HFF-Myc (cell line): ENCODE data around the gene HSPB8.

Source experiments
- DNase-seq: peaks from one replicate; pipeline ENCODE4 v3.0.0-alpha.2; 2011; ENCODE audit warnings: low read depth; ENCODE audit errors: extremely low read depth
- H3K4me3 ChIP-seq: replicated peaks from 2 replicates; pipeline ENCODE4 v1.5.1; 2011; ENCODE audit warnings: low read depth, mild to moderate bottlenecking, control low read depth, low read length
- TF ChIP-seq, protein P1 (sequence below): IDR thresholded peaks from 2 replicates; pipeline ENCODE4 v1.5.1; 2012; ENCODE audit warnings: mild to moderate bottlenecking, low read depth, low read length, control low read depth; ENCODE audit errors: missing control alignments

The HSPB8 gene

DNA sequence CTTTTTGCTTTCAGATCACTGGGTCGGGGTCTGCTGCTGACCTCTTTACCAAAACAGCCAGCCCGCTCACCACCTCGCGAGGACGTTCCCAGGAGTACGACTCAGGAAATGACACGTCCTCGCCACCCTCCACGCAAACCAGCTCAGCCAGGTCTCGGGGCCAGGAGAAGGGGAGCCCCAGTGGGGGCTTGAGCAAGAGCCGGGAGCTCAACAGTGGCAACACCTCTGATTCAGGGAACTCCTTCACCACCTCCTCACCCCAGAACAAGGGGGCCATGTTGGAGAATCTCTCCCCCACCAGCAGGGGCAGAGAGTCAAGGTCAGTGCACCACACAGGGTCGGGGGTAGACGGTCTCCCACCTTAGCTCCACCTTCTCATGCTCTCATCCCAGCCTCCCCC lies 33.4 kb upstream of the HSPB8 start:
- TF ChIP-seq, protein P1, sequence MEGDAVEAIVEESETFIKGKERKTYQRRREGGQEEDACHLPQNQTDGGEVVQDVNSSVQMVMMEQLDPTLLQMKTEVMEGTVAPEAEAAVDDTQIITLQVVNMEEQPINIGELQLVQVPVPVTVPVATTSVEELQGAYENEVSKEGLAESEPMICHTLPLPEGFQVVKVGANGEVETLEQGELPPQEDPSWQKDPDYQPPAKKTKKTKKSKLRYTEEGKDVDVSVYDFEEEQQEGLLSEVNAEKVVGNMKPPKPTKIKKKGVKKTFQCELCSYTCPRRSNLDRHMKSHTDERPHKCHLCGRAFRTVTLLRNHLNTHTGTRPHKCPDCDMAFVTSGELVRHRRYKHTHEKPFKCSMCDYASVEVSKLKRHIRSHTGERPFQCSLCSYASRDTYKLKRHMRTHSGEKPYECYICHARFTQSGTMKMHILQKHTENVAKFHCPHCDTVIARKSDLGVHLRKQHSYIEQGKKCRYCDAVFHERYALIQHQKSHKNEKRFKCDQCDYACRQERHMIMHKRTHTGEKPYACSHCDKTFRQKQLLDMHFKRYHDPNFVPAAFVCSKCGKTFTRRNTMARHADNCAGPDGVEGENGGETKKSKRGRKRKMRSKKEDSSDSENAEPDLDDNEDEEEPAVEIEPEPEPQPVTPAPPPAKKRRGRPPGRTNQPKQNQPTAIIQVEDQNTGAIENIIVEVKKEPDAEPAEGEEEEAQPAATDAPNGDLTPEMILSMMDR: no peak
- DNase-seq: no peak

DNA sequence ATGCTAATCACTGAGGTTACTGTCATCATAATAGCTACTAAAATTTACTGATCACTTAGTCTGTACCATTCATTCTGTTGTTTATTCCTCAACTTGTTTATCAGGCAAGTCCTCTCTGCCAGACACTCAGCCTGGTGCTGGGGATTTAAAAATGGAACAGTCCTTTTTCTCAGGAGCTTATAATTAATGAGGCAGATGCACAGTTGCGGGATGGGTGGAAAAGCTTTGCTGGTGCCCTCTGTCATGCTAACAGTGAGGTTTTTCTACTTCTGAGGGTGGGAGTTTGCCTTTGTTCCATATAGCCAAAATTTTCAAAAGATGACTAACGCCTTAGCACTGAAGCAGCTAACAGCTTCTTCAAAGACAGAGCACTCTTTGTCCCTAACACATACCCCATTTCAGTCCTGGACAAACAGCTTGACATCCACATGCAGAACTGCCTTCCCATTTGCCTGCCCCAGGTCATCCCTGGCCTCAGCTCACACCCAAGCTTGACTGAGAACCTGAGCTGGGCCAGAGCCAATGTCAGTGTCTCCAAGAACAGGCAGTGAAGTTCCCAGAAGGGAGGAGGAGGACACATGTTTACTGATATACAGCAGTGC lies 30.8 kb upstream of the HSPB8 start:
- TF ChIP-seq, protein P1: no peak
- H3K4me3 ChIP-seq: no peak overlapping the region
- no peak for DNase-seq

More for the DNA sequence above, 33.4 kb upstream of the HSPB8 start:
- H3K4me3 ChIP-seq: no peak overlapping the region

DNA sequence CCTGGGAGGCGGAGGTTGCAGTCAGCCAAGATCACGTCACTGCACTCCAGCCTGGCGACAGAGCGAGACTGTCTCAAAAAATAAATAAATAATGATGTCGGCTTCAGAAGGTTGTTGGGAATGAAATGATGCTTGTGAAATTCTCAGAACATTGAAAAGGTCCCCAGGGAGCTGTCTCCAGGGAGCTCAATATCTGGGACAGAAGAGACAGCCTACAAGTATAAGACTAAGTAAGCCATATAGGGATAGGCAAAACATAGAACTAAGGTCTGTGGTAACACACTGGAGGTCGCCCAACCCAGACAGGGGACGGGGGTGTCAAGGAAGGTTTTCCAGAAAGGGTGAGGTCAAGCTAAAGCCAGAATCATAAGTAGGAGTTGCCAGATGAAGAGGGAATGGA lies 29.5 kb upstream of the HSPB8 start:
- DNase-seq: no peak
- H3K4me3 ChIP-seq: no peak overlapping the region
- TF ChIP-seq, protein P1: no peak

DNA sequence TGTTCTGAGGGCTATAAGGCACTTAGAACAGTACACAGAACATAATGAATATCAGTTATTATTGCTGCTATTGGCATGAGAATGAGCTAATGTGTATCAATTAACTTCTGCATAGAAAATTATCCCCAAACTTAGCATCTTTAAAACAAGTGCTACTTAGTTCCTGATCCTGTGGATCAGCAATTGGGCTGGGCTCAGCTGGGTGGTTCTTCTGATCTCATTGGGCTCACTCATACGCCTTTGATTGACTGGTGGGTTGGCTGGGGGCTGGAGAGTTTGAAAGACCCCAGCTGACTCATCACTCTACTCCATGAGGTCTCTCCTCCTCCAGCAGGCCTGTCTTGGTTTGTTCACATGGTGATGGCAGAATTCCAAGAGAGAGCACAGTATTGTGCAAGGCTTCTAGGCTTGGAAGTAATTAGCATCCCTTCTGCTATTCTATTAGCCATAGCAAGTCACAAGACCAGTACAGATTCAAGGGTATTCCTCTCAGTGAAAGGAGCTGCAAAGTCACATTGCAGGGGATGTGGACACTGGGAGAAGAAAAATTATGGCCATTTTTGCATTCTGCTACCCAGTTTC lies 27.2 kb upstream of the HSPB8 start:
- DNase-seq: no peak
- H3K4me3 ChIP-seq: no peak overlapping the region
- TF ChIP-seq, protein P1: no peak

DNA sequence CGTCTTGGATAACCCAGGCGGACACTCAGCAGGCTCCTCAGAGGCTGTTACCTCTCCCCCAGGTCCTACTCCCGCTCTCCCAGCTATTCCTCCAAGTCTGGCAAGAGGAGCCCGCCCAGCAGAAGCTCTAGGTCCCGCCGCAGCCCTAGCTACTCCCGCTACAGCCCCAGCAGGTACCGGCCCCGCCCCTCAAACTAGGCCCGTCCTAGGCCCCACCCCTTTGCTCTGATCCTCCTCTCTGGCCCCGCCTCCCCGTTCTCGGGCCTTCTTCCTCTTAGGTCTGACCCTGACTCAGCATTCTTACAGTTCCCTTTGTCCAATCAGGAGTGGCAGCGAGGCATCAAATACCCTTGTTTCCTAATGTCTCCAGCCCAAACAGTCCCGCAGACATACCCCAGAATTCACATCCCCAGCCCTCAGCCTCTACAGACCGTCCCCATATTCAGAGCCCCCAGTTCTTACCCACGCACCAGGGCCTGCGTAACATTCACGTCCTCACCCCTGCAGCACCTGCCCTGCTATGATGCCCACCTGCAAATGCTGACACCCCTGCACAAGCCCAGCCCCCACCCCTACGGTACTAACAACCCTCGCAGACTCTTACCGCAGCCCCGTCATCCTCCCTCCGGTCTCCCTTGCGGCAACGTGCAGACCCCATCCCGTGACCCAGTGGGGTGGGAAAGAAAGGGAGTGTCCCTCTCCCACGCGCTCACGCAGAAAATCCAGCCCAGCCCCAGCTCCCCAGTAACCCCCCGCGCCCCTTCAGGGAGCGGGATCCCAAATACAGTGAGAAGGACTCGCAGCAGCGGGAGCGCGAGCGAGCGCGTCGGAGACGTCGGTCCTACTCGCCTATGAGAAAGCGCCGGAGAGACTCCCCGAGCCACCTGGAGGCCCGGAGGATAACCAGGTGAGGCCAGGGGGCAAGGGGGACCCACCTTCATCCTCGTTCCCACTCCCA lies 25.0 kb upstream of the HSPB8 start:
- TF ChIP-seq, protein P1: no peak
- DNase-seq: no peak
- H3K4me3 ChIP-seq: no peak overlapping the region

- no peak overlapping the region for H3K4me3 ChIP-seq
- TF ChIP-seq, protein P1: no peak
- DNase-seq: no peak
Observed at GRCh38 chr12:119154435-119154818, 24.3 kb upstream of the HSPB8 start.
